ENCODE data around the gene APRT. TPM values are rescaled to one million over a fixed set of nuclear protein-coding genes. Genes with fewer than 3 reads are reported as not detected.
A peak's percentile ranks its signal among the peaks of the same experiment; 100 is the strongest.

Gene APRT
- total and polyA plus RNA-seq, 9 of the 15 experiments (the other 6 are each of a cell fraction or from before 2014, with no cell fraction given) = 41.7 to 409 (median 146) TPM

GRCh38 chr16:88770461-88771293, 41.1 kb downstream of the APRT start (continued):
- peak in 1 of 2 experiments; percentile 77; a peak in 1 of 4 replicates for TF ChIP-seq FOXA3 (CRISPR knock-in tag; conservative IDR thresholded peaks at IDR 0.05 in 1 of 2, IDR thresholded peaks at IDR 0.05 in 1 of 2)
- TF ChIP-seq BRF2 (IDR thresholded peaks at IDR 0.05; ENCODE audit: borderline replicate concordance, insufficient read depth, insufficient read length) = no peak
- peak; percentile 87; the same call in 1 of the 2 replicates for TF ChIP-seq LEF1 (IDR thresholded peaks at IDR 0.05)
- TF ChIP-seq FOXO4 (CRISPR knock-in tag; IDR thresholded peaks at IDR 0.05) = no peak
- TF ChIP-seq RFX7 (CRISPR knock-in tag; IDR thresholded peaks at IDR 0.05) = no peak
- peak; percentile 67; the same call in 1 of the 2 replicates for TF ChIP-seq RREB1 (CRISPR knock-in tag; IDR thresholded peaks at IDR 0.05)
- TF ChIP-seq KLF1 (tag; IDR thresholded peaks at IDR 0.05) = no peak; the same call in 1 of the 2 replicates
- TF ChIP-seq XRCC4 (IDR thresholded peaks at IDR 0.05; ENCODE audit: extremely low read depth, insufficient read depth, insufficient read length) = no peak
- TF ChIP-seq DEAF1 (CRISPR knock-in tag; IDR thresholded peaks at IDR 0.05) = no peak
- no peak for TF ChIP-seq CBX1 (IDR thresholded peaks at IDR 0.05; ENCODE audit: low read depth)
- no peak for TF ChIP-seq TGIF2 (CRISPR knock-in tag; IDR thresholded peaks at IDR 0.05)
- peak; percentile 90 for TF ChIP-seq ZNF589 (CRISPR knock-in tag; IDR thresholded peaks at IDR 0.05; ENCODE audit: low read depth)
- no peak for TF ChIP-seq ATF1 (CRISPR knock-in tag; IDR thresholded peaks at IDR 0.05)
- TF ChIP-seq ATF1 (tag; IDR thresholded peaks at IDR 0.05) = peak; percentile 84
